GM12801 (cell line): ENCODE data around the gene RAB1A.

ENCODE experiments used
- CTCF ChIP-seq: IDR thresholded peaks from one replicate; pipeline ENCODE4 v1.5.1; 2011; ENCODE audit warnings: control low read depth; ENCODE audit not compliant: insufficient read length; ENCODE audit errors: extremely low read depth

Gene RAB1A

GRCh38 chr2:65113816-65114215, 16.1 kb downstream of the RAB1A start:
- TF ChIP-seq CTCF = no peak

- TF ChIP-seq CTCF = no peak
Measured at GRCh38 chr2:65113229-65113628, 16.7 kb downstream of the RAB1A start.

GRCh38 chr2:65112633-65113032, 17.3 kb downstream of the RAB1A start:
- no peak for TF ChIP-seq CTCF

- no peak for TF ChIP-seq CTCF
Measured at GRCh38 chr2:65108780-65109179, 21.1 kb downstream of the RAB1A start.

- TF ChIP-seq CTCF = no peak
Measured at GRCh38 chr2:65107530-65107929, 22.4 kb downstream of the RAB1A start.

GRCh38 chr2:65103013-65103715, 26.7 kb downstream of the RAB1A start:
- TF ChIP-seq CTCF = no peak

GRCh38 chr2:65101071-65101470, 28.8 kb downstream of the RAB1A start:
- no peak for TF ChIP-seq CTCF
